ENCODE measurements around the gene OR8G5.

DNA sequence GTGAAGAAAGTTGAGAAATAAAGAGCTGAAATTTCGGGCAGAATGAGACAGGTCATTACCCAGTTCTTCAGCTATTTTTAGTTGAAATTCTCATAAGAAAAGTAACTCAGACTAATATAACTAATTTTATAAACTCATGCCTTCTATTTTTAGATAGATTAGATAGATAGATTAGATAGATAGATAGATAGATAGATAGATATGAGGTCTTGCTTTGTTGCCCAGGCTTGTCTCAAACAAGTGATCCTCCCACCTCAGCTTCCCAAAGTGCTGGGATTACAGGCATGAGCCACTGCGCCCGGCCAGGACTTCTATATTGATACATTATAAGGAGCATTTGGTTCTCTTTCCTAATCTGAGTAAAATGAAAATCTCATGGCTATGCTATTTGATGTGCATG, 42.1 kb upstream of the OR8G5 start:
- TF ChIP-seq CTCF (conservative IDR thresholded peaks at IDR 0.05; ENCODE audit: low read depth, low read length) (no peak), EZH2 (IDR thresholded peaks at IDR 0.05; ENCODE audit: borderline replicate concordance, low read depth, low read length, poor library complexity, severe bottlenecking) (no peak)

All from A673 (cell line).